ENCODE data around the gene ACADVL. TPM values are rescaled to one million over a fixed set of nuclear protein-coding genes. Genes with fewer than 3 reads are reported as not detected.

The ACADVL gene
- total RNA-seq, 4 donors from 2014 or later = 453 to 742 (median 464) TPM

GRCh38 chr17:7218166-7218565, 1.6 kb upstream of the ACADVL start:
- H3K9me3 ChIP-seq = no peaks in the 10 kb centered on the region
- H3K4me3 ChIP-seq = peak overlapping the region in 3 of 4 donors; percentile 42 to 73 (median 52)
- 43 to 65% methylated on average over 1 to 5 of the region's 6 CpGs for WGBS, 2 donors
- peak overlapping the region; percentile 32 to 100 (median 98) for H3K27ac ChIP-seq
- TF ChIP-seq POLR2A (IDR thresholded peaks at IDR 0.05) (no peak), CTCF (IDR thresholded peaks at IDR 0.05) (no peak)
- peaks cover 7 to 22% (median 7%) of the 10 kb centered on the region in 3 donors for H3K36me3 ChIP-seq
- intact Hi-C loops (cut with DNase I) = no loop called here
- peaks cover 65 to 97% (median 65%) of the 10 kb centered on the region in 3 donors for H3K4me1 ChIP-seq
- no peak for DNase-seq
- H3K27me3 ChIP-seq = no peaks in the 10 kb centered on the region

- no peak overlapping the region for H3K4me3 ChIP-seq
- H3K4me1 ChIP-seq = peaks cover 66 to 97% (median 70%) of the 10 kb centered on the region in 3 donors
- WGBS, 2 donors = 71 to 83% methylated on average over 4 to 6 of the region's 6 CpGs
- no peaks in the 10 kb centered on the region for H3K27me3 ChIP-seq
- H3K36me3 ChIP-seq = peaks cover 13 to 28% (median 13%) of the 10 kb centered on the region in 3 donors
- no peaks in the 10 kb centered on the region for H3K9me3 ChIP-seq
- H3K27ac ChIP-seq = peak overlapping the region; percentile 95 to 100 (median 98)
- intact Hi-C loops (cut with DNase I) = no loop called here
- DNase-seq = no peak
- TF ChIP-seq CTCF (IDR thresholded peaks at IDR 0.05) (no peak), POLR2A (IDR thresholded peaks at IDR 0.05) (no peak)
Measured at GRCh38 chr17:7218758-7219157, 980 bp upstream of the ACADVL start.

- WGBS, 2 donors = 38 to 49% methylated on average over 3 to 4 of the region's 12 CpGs
- intact Hi-C loops (cut with DNase I) = no loop called here
- no peak for DNase-seq
- peaks cover 18 to 34% (median 19%) of the 10 kb centered on the region in 3 donors for H3K36me3 ChIP-seq
- H3K27ac ChIP-seq = peak overlapping the region; percentile 95 to 100 (median 98)
- no peaks in the 10 kb centered on the region for H3K27me3 ChIP-seq
- TF ChIP-seq CTCF (IDR thresholded peaks at IDR 0.05) (no peak), POLR2A (IDR thresholded peaks at IDR 0.05) (no peak)
- H3K9me3 ChIP-seq = no peaks in the 10 kb centered on the region
- H3K4me3 ChIP-seq = peak overlapping the region; percentile 61 to 99 (median 94)
- H3K4me1 ChIP-seq = peaks cover 70 to 97% (median 71%) of the 10 kb centered on the region in 3 donors
Measured at GRCh38 chr17:7219229-7219811, 418 bp upstream of the ACADVL start.

GRCh38 chr17:7220593-7221277, 997 bp downstream of the ACADVL start:
- Histone ChIP-seq H3K36me3 (peaks cover 28 to 48% (median 32%) of the 10 kb centered on the region in 3 donors), H3K27me3 (no peaks in the 10 kb centered on the region), H3K9me3 (no peaks in the 10 kb centered on the region), H3K4me1 (peaks cover 58 to 92% (median 63%) of the 10 kb centered on the region in 3 donors), H3K27ac (peak overlapping the region; percentile 95 to 100 (median 98)), H3K4me3 (peak overlapping the region; percentile 61 to 99 (median 94))
- intact Hi-C loops (cut with DNase I) = no loop called here
- no peak for DNase-seq
- 4 to 15% methylated on average over 5 to 9 of the region's 11 CpGs for WGBS, 2 donors
- no peak for TF ChIP-seq POLR2A (IDR thresholded peaks at IDR 0.05)
- peak; percentile 32 to 63 (median 42) for TF ChIP-seq CTCF (IDR thresholded peaks at IDR 0.05)

Data from esophagus squamous epithelium (tissue), 5 donors.